Measurements from ENCODE around the gene NPFFR1. TPM values are rescaled to one million over a fixed set of nuclear protein-coding genes. Genes with fewer than 3 reads are reported as not detected.

NPFFR1 gene
- polyA plus RNA-seq, 1 donor = 0.31 TPM

Other genes with a start within 250 kb of the NPFFR1 start
- 52.0 TPM for gene MACROH2A2, start 231.2 kb downstream of the NPFFR1 start, polyA plus RNA-seq
- gene AIFM2, start 151.2 kb downstream of the NPFFR1 start, polyA plus RNA-seq = 4.5 TPM
- 15.7 TPM for gene TYSND1, start 137.3 kb downstream of the NPFFR1 start, polyA plus RNA-seq
- 80.6 TPM for gene SAR1A, start 113.5 kb downstream of the NPFFR1 start, polyA plus RNA-seq
- 137 TPM for gene PPA1, start 50.6 kb downstream of the NPFFR1 start, polyA plus RNA-seq
- 6.3 TPM for gene LRRC20, start 98.6 kb upstream of the NPFFR1 start, polyA plus RNA-seq
- 64.1 TPM for gene EIF4EBP2, start 120.1 kb upstream of the NPFFR1 start, polyA plus RNA-seq
- 0.33 TPM for gene NODAL, start 157.7 kb upstream of the NPFFR1 start, polyA plus RNA-seq
- gene PALD1, start 194.8 kb upstream of the NPFFR1 start, polyA plus RNA-seq = 6.1 TPM

Data from large intestine (tissue), 1 donor.